Uterus (tissue), 4 donors: Measurements from ENCODE around the gene NR1D2. TPM values are rescaled to one million over a fixed set of nuclear protein-coding genes. Genes with fewer than 3 reads are reported as not detected.
A peak's percentile ranks its signal among the peaks of the same experiment; 100 is the strongest.
"Not testable (repeated sequence)": the region's sequence is repeated elsewhere in the genome, so short reads cannot be mapped to it uniquely, and the experiment has no call there.

ENCODE experiments used
- DNase-seq, 2 donors: peaks; one replicate each; pipeline ENCODE4 v3.0.0-alpha.2; 2019 to 2020
- H3K27ac ChIP-seq, 2 donors: fragments of 200-600 bp; sonication (generic); 1 replicate in 1 of 2; 2 replicates in 1 of 2; pipeline ENCODE4 v1.5.1; 2016 to 2018
- H3K27me3 ChIP-seq, 2 donors: fragments of 200-600 bp; sonication (generic); one replicate each; pipeline ENCODE4 v1.5.1; 2018 to 2019; ENCODE audit warnings: control low read depth in 1 of 2
- H3K36me3 ChIP-seq, 2 donors: fragments of 200-600 bp; sonication (generic); one replicate each; pipeline ENCODE4 v1.5.1; 2019; ENCODE audit warnings: control low read depth in 1 of 2
- H3K4me1 ChIP-seq, 2 donors: fragments of 200-600 bp; sonication (generic); one replicate each; pipeline ENCODE4 v1.5.1; 2018 to 2019; ENCODE audit warnings: control low read depth in 1 of 2
- H3K4me3 ChIP-seq, 2 donors: fragments of 200-600 bp; sonication (generic); 1 replicate in 1 of 2; 2 replicates in 1 of 2; pipeline ENCODE4 v1.5.1; 2018 to 2019; ENCODE audit warnings: mild to moderate bottlenecking in 1 of 2
- H3K9me3 ChIP-seq, 2 donors: fragments of 200-600 bp; sonication (generic); one replicate each; pipeline ENCODE4 v1.5.1; 2019; ENCODE audit warnings: control low read depth in 1 of 2
- CTCF ChIP-seq, 4 experiments: fragments of 200-600 bp in 2 of 4; fragments of 450-650 bp in 2 of 4; sonication (generic) in 2 of 4; IDR thresholded peaks; one replicate each; pipeline ENCODE4 v1.5.1; 2016 to 2019; ENCODE audit warnings: antibody characterized with exemption in 4 of 4, mild to moderate bottlenecking in 2 of 4, moderate library complexity in 1 of 4
- POLR2A ChIP-seq, 2 donors: fragments of 450-650 bp; IDR thresholded peaks; one replicate each; pipeline ENCODE4 v1.6.1; 2016; ENCODE audit warnings: antibody characterized with exemption in 2 of 2, mild to moderate bottlenecking in 1 of 2, moderate library complexity in 1 of 2
- intact Hi-C: fragments of 100-400 bp; cut with DNase I; formaldehyde crosslinking; loops from one replicate; pipeline ENCODE4 v1.15.1; 2023; ENCODE audit warnings: low total_unique reads
- total RNA-seq, 4 donors: library from RNA; depleted of rRNA in 3 of 4; stranded (reverse); fragments of >200 nt in 3 of 4; gene quantifications; one replicate each; pipeline versions ENCODE4 v1.1.0 to v1.2.4, GENCODE V29; 2014 to 2023
- donor health status: DM: yes; HTN: yes; CAD: no.

The NR1D2 gene
- total RNA-seq = 10 to 100 TPM; 36.8 to 95.7 (median 60.2) TPM

GRCh38 chr3:23944861-23945662 is at the start of gene NR1D2:
Gene NR1D2, plus strand, starts transcription at chr3:23945286. Its CDS starts 293 bp downstream, at chr3:23945579.
- peaks cover 0 to 15% of the 10 kb centered on the region in 2 donors for H3K4me1 ChIP-seq
- H3K4me3 ChIP-seq = peak within 1 kb of the TSS; percentile 67 to 98
- TF ChIP-seq CTCF (IDR thresholded peaks at IDR 0.05) = peak in 1 of 4 experiments; percentile 19
- TF ChIP-seq POLR2A (IDR thresholded peaks at IDR 0.05) = peak; percentile 79 to 91
- no peaks in the 10 kb centered on the region for H3K36me3 ChIP-seq
- intact Hi-C loops = no loop called here
- peak within 1 kb of the TSS; percentile 99 for H3K27ac ChIP-seq
- DNase-seq = peak; percentile 83 to 84
- no peaks in the 10 kb centered on the region for H3K9me3 ChIP-seq
- no peaks in the 10 kb centered on the region for H3K27me3 ChIP-seq

GRCh38 chr3:23900744-23901143 is 44.3 kb upstream of the NR1D2 start:
- Histone ChIP-seq H3K36me3 (no peaks in the 10 kb centered on the region), H3K9me3 (no peaks in the 10 kb centered on the region), H3K4me1 (no peaks in the 10 kb centered on the region), H3K27me3 (no peaks in the 10 kb centered on the region), H3K4me3 (no peak overlapping the region), H3K27ac (no peak overlapping the region)
- DNase-seq = no peak
- TF ChIP-seq CTCF (IDR thresholded peaks at IDR 0.05) (no peak), POLR2A (IDR thresholded peaks at IDR 0.05) (no peak)
- intact Hi-C loops = no loop called here

GRCh38 chr3:23904545-23904944 is 40.5 kb upstream of the NR1D2 start:
- TF ChIP-seq CTCF (IDR thresholded peaks at IDR 0.05) = no peak
- no peak for TF ChIP-seq POLR2A (IDR thresholded peaks at IDR 0.05)
- DNase-seq = no peak
- H3K4me3 ChIP-seq = no peak overlapping the region
- no peaks in the 10 kb centered on the region for H3K27me3 ChIP-seq
- intact Hi-C loops = no loop called here
- no peaks in the 10 kb centered on the region for H3K9me3 ChIP-seq
- H3K4me1 ChIP-seq = no peaks in the 10 kb centered on the region
- H3K36me3 ChIP-seq = no peaks in the 10 kb centered on the region
- H3K27ac ChIP-seq = no peak overlapping the region

- TF ChIP-seq POLR2A (IDR thresholded peaks at IDR 0.05) = no peak
- TF ChIP-seq CTCF (IDR thresholded peaks at IDR 0.05) = no peak
- DNase-seq = no peak
- Histone ChIP-seq H3K27ac (no peak overlapping the region), H3K4me3 (no peak overlapping the region), H3K27me3 (no peaks in the 10 kb centered on the region), H3K9me3 (no peaks in the 10 kb centered on the region), H3K36me3 (no peaks in the 10 kb centered on the region), H3K4me1 (no peaks in the 10 kb centered on the region)
- intact Hi-C loops = no loop called here
Observed at GRCh38 chr3:23909341-23909740, 35.7 kb upstream of the NR1D2 start.

GRCh38 chr3:23911397-23911796 is 33.7 kb upstream of the NR1D2 start:
- Histone ChIP-seq H3K4me3 (no peak overlapping the region), H3K27ac (no peak overlapping the region), H3K4me1 (no peaks in the 10 kb centered on the region), H3K9me3 (no peaks in the 10 kb centered on the region), H3K27me3 (no peaks in the 10 kb centered on the region), H3K36me3 (no peaks in the 10 kb centered on the region)
- DNase-seq = no peak
- intact Hi-C loops = no loop called here
- TF ChIP-seq POLR2A (IDR thresholded peaks at IDR 0.05) (no peak), CTCF (IDR thresholded peaks at IDR 0.05) (no peak)

GRCh38 chr3:23912335-23912734 is 32.8 kb upstream of the NR1D2 start:
- intact Hi-C loops = not testable (repeated sequence)

More at GRCh38 chr3:23912335-23912734, 32.8 kb upstream of the NR1D2 start:
- H3K4me1 ChIP-seq, H3K27ac ChIP-seq, H3K27me3 ChIP-seq, H3K4me3 ChIP-seq, DNase-seq, H3K36me3 ChIP-seq, H3K9me3 ChIP-seq: not testable (repeated sequence)
